Body of pancreas (tissue), 4 donors: Measurements from ENCODE around the gene GPR176.

Experiments
- POLR2A ChIP-seq, 3 donors: fragments of 450-650 bp; IDR thresholded peaks; one replicate each; pipeline ENCODE4 v1.6.1; 2016; ENCODE audit warnings: antibody characterized with exemption in 3 of 3, mild to moderate bottlenecking in 2 of 3
- TF ChIP-seq, protein P1 (sequence below), 7 experiments: fragments of 450-650 bp in 4 of 7; fragments of 200-600 bp in 3 of 7; sonication (generic) in 3 of 7; IDR thresholded peaks; one replicate each; pipeline ENCODE4 v1.5.1; 2016 to 2019; ENCODE audit warnings: antibody characterized with exemption in 7 of 7

- TF ChIP-seq, protein P1, sequence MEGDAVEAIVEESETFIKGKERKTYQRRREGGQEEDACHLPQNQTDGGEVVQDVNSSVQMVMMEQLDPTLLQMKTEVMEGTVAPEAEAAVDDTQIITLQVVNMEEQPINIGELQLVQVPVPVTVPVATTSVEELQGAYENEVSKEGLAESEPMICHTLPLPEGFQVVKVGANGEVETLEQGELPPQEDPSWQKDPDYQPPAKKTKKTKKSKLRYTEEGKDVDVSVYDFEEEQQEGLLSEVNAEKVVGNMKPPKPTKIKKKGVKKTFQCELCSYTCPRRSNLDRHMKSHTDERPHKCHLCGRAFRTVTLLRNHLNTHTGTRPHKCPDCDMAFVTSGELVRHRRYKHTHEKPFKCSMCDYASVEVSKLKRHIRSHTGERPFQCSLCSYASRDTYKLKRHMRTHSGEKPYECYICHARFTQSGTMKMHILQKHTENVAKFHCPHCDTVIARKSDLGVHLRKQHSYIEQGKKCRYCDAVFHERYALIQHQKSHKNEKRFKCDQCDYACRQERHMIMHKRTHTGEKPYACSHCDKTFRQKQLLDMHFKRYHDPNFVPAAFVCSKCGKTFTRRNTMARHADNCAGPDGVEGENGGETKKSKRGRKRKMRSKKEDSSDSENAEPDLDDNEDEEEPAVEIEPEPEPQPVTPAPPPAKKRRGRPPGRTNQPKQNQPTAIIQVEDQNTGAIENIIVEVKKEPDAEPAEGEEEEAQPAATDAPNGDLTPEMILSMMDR (IDR thresholded peaks at IDR 0.05) = no peak
- no peak for TF ChIP-seq POLR2A (IDR thresholded peaks at IDR 0.05)
These were observed 91.6 kb downstream of the GPR176 start for GRCh38 chr15:39828374-39828931.
